ENCODE data around the gene CCNYL1.

Gene CCNYL1

DNA sequence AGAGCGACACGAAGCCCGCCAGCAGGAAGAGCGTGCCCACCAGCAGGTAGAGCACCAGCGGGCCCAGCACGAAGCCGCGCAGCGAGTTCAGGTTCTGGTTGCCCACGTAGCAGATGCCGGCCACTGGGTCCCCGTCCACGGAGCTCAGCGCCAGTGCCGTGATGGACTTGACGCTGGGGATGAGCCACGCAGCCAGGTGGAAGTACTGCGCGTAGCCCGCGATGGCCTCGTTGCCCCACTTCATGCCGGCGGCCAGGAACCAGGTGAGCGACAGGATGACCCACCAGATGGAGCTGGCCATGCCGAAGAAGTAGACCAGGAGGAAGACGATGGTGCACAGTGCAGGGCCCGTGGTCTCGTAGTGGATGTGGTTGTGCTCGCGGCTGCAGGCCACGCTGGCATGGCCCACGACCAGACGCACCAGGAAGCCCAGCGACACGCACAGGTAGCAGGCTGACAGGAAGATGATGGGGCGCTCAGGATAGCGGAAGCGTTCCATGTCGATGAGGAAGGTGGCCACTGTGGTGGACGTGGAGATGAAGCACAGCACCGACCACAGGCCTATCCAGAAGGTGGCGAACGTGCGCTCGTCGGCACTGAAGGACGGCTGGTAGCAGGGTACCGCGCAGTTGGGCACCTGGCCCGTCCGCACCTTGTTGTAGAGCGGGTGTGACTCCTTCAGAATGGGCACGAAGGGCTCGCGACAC, 56.2 kb downstream of the CCNYL1 start:
- no peak for FAIRE-seq

DNA sequence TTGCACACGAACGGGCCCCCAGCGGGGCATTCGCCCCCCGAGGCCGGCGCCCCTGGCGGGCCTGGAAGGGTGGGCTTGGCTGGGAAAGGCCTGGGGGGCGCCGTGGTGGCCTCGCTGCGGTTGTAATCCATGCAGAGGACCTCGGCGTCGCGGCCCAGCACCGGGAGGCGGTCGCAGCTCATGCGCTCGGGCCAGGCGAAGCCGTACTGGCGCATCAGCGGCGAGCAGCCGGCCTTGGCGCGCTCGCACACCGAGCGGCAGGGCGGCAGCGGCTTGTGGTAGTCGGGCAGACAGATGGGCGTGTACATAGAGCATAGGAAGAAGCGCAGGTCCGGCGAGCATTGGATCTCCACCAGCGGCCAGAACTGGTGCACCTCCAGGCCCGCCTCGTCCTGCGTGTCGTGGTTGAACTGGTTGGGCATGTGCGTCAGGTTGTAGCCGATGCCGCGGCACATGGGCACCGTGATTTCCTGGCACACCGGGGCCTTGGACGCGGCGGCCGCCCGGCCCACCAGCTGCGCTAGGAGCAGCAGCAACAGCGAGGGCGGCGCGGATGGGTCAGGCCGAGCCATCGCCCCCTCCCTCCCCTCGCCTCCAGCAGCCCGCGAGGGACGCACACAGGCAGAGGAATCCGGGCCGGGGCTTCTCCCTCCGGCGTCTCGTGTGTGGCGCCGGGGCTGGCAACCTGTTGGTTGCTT, 56.9 kb downstream of the CCNYL1 start:
- no peak for FAIRE-seq

DNA sequence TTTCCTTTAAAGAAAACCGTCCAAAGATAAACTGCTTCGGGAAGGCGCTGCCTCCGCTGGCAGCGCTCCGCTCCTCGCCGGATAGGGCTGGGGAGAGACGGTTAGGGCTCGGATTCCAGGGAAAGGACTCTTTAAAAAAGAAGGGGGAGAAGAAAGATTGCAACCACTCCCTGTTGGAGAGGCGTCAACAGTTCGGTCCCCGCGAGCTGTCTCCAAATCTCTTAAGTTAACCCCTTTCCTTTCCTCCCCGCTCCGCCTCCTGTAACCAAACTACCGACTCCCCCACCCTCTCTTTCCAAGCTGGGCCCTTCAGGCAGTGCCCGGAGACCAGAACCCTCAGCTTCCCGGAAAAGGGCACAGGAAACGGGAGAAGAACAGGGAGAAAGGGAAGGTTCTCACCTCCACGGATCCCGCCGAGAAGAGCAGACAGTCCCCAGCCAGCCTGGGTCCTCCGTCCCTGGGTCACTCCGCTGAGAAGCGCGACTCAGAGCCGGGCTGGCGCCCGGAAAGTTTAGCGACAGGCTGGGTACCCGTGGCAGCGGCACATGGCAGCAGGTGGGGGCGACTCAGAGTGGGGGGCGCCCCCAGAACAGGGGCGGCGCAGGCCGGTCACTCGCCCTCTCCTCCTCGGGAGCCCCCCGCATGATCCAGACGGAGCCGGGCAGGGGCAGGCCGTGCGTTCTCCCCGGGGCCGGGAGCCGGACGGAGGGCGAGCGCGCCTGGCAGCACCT, 57.6 kb downstream of the CCNYL1 start:
- no peak for FAIRE-seq

DNA sequence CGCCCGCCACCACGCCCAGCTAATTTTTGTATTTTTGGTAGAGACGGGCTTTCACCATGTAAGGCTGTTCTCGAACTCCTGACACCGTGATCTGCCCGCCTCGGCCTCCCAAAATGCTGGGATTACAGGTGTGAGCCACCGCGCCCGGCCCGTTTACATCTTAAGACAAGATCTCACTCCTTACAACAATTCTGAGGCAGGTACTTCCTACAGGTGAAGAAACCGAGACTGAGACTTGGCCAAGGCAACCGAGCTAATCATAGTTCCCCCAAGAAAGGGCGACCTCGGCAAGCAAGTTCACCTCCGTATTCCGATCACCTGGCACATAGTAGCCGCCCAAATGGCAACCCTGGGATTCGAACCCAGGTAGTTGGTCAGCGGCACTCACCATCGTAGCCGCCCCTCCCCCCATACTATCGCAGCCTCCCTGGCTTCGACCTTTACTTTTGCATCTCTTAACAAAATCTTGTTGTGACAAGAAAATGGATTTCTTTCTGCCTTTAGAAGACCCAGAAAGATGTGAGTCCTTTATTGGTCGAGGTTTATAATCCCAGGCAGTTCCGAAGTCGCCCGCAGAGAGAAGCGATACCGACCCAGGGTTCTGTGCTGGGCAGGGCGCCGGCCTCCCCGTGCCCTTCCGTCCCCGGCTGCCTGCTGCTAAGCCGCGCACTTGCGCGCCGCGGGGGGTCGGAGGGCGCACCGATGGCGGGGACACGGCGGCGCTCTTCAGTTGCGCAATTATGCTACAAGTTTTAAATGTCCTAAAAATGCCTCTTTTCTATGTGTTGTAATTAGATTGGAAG, 59.4 kb downstream of the CCNYL1 start:
- no peak for FAIRE-seq

DNA sequence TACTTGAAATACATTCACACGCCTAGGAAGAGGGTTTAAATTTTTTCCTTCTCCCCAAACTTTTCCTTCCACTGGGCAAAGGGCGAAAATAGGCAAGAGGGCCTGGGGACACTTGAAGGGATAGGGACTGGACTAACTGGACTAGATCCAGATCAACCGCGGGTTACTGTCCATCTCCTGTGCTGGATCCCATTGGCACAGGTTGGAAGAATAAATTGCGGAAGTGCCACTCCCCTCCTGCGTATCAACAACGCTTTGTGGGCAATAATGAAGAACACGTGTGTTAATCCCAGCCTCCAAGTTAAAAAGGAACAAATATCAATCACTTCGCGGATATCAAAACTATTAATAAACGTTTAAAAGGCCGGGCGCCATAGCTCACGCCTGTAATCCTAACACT, 60.0 kb downstream of the CCNYL1 start:
- no peak for FAIRE-seq

DNA sequence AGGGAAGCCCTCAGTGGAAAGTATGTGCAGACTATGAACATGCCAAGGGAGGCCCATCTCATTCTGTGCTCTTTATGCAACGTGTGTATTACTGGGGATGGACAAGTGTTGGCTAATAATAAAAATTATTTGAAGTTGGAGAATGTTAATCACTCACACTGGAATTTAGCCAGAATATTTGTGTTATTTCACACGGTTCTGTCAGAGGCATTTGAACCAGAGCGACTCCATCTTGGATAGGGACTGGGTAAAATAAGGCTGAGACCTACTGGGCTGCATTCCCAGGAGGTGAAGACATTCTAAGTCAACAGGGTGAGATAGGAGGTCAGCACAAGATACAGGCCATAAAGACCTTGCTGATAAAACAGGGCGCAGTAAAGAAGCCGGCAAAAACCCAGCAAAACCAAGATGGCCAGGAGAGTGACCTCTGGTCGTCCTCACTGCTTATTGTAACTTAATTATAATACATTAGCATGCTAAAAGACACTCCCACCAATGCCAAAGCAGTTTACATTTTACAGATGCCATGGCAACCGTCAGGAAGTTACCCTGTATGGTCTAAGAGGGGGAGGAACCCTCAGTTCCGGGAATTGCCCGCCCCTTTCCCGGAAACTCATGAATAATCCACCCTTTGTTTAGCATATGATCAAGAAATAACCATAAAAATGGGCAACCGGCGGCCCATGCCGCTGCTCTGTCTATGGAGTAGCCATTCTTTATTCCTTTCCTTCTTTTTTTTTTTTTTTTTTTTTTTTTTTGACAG, 60.8 kb downstream of the CCNYL1 start:
- no peak for FAIRE-seq

DNA sequence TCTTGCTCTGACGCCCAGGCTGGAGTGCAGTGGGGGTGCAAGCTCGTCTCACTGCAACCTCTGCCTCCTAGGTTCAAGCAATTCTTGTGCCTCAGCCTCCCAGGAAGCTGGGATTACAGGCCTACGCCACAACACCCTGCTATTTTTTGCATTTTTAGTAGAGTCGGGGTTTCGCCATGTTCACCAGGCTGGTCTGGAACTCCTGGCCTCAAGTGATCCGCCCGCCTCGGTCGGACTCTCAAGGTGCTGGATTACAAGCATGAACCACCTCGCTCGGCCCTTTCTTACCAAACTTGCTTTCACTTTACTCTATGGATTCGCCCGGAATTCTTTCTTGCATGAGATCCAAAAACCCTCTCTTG, 61.4 kb downstream of the CCNYL1 start:
- no peak for FAIRE-seq

DNA sequence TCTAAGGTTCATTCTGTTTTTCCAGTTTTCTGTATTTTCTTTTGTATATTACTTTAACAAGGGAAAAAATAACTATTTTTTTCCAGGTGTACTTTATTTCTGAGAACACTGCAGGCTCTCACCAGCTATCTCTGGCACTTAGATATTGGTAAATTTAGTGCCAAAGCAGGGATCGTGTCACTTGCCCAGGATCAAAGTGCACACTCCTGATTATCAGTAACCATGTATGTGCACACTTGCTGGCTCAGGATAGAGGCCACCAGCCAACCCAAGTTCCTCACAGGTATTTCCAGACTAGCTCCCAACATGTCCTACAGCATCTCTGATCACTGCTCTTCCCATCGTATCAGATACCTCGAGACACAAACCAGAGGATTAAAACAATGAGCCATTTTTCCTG, 64.0 kb downstream of the CCNYL1 start:
- FAIRE-seq = no peak

DNA sequence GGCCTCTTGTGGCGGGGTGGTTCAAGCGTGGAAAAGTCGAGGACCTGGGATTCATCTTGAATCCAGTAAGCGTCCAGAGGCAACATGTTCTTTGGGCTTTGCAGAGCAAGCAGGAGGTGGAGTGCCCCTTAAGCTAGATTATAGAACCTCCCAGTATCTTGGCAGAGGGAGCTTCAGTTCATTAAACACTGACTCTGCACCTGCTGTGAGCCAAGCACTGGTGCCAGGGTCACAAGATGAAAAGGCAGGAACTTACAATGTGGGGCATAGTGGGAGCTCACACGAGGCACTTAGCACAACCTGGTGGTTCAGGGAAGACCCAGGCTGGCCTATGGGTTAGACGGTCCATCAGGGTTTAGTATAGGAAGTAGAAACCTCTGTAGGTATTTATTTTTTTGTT, 65.7 kb downstream of the CCNYL1 start:
- no peak for FAIRE-seq

DNA sequence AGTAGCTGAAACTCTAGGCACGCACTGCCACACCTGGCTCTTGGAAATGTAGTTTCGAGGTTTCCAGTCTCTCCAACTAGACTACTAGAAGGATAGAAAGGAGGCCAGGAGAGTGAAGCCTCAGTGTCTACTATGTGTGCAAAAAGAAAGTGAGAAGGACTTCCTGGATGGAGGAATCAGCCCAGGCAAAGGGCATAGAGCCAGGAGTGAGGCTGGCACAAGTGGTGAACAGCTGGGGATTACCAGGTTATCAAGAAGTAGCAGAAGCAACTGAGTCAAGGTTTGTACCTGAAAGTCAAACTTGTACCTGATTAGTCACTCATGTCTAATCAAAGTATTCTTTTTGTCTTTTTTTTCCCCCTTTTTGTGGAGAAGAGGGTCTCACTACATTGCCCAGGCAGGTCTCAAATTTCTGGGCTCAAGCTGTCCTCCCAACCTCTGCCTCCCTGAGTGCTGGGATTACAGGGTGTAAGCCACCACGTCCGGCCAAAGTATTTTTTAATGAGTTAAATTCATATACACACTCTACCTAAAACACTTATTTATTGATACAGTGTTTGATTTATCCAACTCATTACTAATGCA, 67.0 kb downstream of the CCNYL1 start:
- no peak for FAIRE-seq

DNA sequence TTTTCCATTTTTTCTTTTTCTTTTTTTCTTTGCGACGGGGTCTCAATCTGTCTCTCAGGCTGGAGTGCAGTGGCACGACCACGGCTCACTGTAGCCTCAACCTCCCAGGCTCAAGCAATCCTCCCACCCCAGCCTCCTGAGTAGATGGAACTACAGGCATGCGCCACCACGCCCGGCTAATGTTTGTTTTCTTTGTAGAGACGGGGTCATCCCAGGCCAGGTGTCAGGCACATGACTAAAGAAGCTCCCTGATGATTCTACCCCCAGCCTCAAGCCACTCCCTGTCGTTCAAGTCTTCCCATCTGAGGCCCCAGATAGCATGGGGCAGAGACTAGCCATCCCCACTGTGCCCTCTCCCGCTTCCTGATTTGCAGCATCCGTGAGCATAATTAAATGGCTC, 68.1 kb downstream of the CCNYL1 start:
- no peak for FAIRE-seq

DNA sequence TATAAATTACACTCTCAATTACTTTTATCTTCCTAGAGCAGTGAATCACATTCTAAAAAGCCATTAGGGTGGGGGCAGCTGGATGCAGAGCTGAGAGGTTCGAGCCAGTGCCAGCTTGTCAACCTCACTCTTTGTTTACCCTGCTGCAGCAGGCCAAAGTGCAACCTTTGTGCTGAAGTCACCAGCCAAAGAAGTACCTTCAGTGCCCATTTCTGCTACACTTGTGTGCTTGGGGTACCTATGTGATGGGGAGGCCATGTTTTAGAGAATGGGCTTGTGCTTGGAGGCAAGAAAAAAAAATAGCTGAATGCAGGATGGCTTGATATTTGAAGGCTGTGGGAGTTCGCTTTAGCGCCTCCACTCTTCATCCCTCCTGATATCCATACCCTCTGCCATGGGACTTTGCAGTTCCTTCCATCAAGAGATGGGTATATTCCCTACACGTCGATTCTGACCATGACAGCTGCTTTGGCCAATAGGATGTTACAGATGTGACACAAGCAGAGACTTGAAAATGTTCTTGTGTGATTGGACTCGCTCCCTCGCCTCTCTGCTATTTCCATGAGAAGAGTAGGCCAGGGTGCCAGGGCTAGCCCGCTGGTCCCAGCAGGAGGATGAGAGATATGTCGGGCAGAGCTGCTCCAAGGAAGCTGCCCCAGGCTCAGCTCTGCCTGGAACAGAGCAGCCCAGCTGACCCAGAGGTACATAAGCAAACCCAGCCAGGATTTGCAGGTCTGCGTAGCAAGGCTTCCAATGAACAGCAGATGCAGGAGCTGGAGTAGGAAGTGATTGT, 71.0 kb downstream of the CCNYL1 start:
- FAIRE-seq = no peak

DNA sequence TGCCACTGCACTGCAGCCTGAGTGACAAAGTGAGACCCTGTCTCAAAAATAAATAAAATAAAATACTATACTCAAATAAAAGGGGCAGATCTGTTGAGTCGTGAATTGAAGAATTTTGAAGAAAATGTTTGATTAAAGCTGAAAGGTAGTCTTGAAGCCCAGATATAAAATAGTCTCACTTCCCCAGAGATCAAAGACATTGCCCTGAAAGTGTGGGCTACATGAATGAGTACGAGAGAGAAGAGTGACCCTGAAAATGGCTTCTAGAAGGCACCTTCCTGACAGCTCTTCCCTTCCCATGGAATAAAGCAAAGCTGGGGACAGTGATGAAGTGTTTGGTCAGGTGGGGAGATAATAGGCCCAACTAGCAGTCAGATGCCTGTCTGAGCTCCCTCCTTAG, 72.1 kb downstream of the CCNYL1 start:
- FAIRE-seq = no peak

DNA sequence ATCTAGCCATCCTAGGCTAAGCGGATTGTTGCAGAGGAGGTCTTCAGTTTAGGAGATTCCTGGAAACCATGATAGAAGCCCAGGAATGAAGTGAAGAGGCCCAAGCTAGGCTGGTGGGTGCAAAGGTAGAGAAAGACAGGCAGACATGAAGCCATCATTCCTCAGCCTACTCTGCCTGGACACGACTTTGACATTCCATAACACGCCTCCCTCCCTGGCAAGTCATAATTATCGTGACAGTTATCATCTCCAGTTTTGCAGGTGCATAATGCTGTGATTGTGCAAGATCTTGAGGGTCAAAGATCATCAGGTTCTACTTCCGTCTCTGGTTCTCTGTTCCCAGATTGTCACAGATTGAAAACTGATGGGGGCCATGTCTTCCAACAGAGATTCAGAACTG, 73.5 kb downstream of the CCNYL1 start:
- FAIRE-seq = no peak

DNA sequence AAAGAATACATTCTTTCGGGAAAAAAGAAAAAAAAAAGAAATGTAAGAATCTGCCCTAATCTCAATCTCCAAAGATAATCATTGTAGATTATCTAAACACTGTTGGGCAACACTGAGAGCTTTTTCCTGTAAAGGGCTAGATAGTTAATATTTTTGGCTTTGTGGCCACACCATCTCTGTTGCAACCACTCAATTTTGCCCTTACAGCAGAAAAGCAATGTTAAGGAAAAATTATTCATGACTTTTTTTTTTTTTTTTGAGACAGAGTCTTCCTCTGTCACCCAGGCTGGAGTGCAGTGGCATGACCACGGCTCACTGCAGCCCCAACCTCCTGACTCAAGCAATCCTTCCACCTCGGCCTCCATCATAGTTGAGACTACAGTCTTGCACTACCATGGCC, 75.6 kb downstream of the CCNYL1 start:
- no peak for FAIRE-seq

DNA sequence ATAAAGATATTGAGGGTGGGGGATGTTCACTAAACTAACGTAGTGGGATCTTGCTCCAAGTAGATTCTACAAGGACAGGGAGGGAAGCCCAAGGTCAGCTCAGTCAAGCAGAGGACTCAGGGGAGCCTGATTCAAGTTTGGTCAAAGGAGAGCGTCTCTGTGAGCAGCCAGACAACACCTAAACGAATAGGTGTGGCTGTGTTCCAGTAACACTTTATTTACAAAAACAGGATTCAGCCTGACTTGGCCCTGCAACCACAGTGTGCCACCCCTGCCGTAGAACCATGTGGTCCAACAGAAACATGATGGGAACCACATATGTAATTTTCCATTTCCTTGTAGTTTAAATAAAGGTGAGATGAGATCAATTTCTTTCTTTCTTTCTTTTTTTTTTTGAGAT, 76.4 kb downstream of the CCNYL1 start:
- no peak for FAIRE-seq

DNA sequence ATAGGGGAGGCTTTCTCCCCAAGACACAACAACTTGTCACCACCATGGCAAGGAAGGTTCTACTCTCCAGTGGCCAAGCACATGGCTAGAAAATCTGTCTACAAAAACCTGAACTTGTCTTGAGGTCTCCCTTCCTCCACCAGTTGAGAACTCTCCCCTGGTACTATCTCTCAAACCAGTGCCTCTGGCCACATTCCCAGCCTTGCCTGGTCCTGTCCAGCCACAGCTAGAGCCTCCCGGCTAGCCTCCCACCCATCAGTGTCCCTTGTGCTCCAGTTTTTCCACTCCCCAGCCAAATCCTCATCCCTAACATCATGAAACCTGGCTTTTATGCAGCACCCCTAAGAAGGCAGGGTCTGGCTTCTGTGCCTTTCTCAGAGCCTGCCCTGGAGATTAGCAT, 79.5 kb downstream of the CCNYL1 start:
- FAIRE-seq = no peak

DNA sequence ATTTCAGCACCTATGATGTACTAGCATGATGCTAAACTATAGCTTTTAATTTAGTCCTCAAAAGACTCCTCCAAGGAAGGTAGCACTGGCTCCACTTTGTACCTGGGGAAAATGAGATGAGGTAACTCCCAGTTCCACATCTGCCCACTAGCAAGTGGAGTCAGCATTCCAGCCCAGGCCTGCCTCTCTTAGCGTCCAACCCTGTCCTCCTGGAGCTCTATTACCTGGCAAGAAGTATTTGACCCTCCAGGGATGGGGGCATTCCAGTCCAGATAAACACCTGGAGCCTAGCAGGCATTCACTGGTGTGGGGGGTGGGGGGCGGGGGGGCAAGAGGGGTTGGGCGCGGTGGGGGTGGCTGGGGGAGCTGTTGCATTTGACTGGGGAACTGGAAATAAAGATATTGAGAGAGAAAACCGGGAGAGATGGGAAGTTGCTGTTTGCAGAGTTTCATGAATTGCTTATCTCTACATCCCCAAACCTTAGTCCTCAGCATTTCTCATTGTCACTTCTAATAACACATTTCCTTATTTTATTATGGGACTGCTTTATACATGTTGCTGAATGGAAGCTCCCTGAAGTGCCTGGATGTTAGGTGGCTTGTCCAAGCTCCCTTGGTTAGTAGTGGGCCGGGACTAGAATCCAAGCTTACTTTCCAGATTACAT, 80.3 kb downstream of the CCNYL1 start:
- no peak for FAIRE-seq

DNA sequence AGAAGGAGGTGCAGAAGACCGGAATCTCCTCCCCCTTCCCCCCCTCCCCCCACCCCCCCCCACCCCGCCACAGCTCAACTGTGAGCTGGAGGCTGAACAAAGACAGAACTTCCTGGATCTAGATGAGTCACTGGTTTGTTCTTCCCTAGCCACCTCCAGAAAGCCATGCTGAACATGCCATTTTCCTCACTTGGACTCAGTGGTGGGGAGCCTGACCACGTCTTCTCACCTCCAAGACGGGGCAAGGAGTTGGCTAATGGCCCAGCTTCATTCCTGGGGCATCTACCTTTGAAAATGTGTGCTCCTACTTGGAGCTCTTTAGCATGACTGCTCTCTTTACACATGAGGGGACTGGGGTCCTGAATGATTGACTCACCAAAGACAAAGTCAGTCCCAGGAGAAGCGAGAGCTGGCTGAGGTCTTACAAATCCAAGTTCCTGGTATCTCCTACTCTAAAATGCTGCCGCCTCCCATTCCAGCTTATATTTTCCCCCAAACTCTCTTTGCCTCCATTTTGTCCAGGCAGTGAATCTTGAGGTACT, 80.9 kb downstream of the CCNYL1 start:
- no peak for FAIRE-seq

DNA sequence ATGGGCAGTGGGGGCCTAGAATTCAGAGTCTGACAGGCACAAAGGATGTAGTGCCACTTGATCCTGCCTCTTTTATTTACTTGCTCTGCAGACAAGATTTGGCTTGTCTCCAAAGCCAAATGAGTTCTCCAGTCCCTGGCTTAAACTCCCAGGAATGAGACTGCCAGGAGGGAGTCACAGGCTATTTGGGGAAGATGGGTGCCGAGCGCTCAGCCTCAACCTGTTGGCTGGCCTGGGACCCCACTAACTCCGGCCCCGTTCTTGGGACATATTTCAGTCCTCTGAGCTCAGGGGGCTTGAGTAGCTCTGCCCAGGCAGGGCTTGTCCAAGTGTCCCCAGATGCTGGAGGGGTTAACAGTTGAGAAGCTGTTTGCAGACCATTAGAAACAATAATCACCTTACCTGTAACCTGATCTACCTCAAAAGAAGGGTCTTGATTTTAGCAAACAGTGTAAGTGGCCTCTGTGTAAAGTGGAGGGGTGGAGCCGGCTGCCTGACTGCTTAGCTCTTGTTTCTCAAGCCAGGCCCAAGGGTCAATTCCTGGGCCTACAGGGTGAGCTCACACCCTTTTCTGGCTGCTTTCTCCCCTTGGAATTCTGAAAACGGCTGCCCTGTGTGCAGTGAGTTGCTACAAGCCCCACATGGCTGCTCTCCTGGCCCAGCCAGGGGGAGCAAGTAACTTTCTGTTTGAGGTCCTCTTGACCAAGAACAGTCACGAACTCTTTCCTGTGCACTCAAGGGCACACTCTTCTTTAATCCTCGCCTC, 85.3 kb downstream of the CCNYL1 start:
- FAIRE-seq = no peak
